SW 1271 (cell line): ENCODE measurements around the gene IGDCC3.

Source experiments
- DNase-seq, 2 experiments: peaks; one replicate each; lab custom pipeline; 2025; lab: John Stamatoyannopoulos, UW

The IGDCC3 gene

GRCh38 chr15:65388306-65389080, 10.7 kb upstream of the IGDCC3 start:
- DNase-seq: no peak

- DNase-seq: no peak
These were observed 9.1 kb upstream of the IGDCC3 start for GRCh38 chr15:65386886-65387285.

- DNase-seq: no peak
These were observed 8.6 kb upstream of the IGDCC3 start for GRCh38 chr15:65386376-65386775.

- DNase-seq: no peak
These were observed 8.1 kb upstream of the IGDCC3 start for GRCh38 chr15:65385870-65386258.

- peak; percentile 49 to 80 for DNase-seq
These were observed 7.4 kb upstream of the IGDCC3 start for GRCh38 chr15:65384895-65385869.

GRCh38 chr15:65384505-65384894, 6.7 kb upstream of the IGDCC3 start:
- DNase-seq: no peak

GRCh38 chr15:65383991-65384390, 6.2 kb upstream of the IGDCC3 start:
- DNase-seq: no peak

GRCh38 chr15:65383456-65383855, 5.7 kb upstream of the IGDCC3 start:
- DNase-seq: no peak

- DNase-seq: no peak
These were observed 5.1 kb upstream of the IGDCC3 start for GRCh38 chr15:65382921-65383320.

GRCh38 chr15:65382146-65382491, 4.3 kb upstream of the IGDCC3 start:
- DNase-seq: no peak

GRCh38 chr15:65381445-65382145, 3.8 kb upstream of the IGDCC3 start:
- no peak for DNase-seq

- DNase-seq: no peak
These were observed 2.2 kb upstream of the IGDCC3 start for GRCh38 chr15:65379986-65380385.

- DNase-seq: peak in 1 of 2 experiments; percentile 17
These were observed 462 bp downstream of the IGDCC3 start for GRCh38 chr15:65377105-65377975.

- no peak for DNase-seq
These were observed 1.1 kb downstream of the IGDCC3 start for GRCh38 chr15:65376767-65377104.

GRCh38 chr15:65375871-65376607, 1.8 kb downstream of the IGDCC3 start:
- DNase-seq: no peak

GRCh38 chr15:65374821-65375401, 2.9 kb downstream of the IGDCC3 start:
- DNase-seq: no peak

- no peak for DNase-seq
These were observed 3.5 kb downstream of the IGDCC3 start for GRCh38 chr15:65374334-65374733.

- DNase-seq: no peak
These were observed 4.6 kb downstream of the IGDCC3 start for GRCh38 chr15:65373163-65373651.

- no peak for DNase-seq
These were observed 5.1 kb downstream of the IGDCC3 start for GRCh38 chr15:65372787-65373067.

GRCh38 chr15:65371976-65372786, 5.6 kb downstream of the IGDCC3 start:
- no peak for DNase-seq
